ENCODE data around the gene HIVEP2.

HIVEP2 gene

DNA sequence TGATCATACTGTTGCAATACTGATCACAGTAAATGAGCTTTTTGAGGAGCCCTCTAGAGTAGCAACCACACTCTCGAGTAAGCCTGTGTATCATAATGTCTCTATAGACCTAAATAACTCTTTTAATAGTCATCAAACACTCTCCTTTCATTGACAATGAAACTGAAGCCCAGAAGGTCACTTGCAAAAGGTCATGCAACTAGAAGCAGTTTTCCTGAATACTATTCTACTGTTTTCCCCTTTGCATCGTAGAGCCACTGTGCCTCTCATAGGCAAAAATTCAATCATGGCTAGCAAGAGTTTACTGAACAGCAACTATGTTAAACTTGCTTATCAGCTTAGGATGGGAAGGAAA lies 105.3 kb downstream of the HIVEP2 start:
- no peak for DNase-seq (ENCODE audit: low spot score)

DNA sequence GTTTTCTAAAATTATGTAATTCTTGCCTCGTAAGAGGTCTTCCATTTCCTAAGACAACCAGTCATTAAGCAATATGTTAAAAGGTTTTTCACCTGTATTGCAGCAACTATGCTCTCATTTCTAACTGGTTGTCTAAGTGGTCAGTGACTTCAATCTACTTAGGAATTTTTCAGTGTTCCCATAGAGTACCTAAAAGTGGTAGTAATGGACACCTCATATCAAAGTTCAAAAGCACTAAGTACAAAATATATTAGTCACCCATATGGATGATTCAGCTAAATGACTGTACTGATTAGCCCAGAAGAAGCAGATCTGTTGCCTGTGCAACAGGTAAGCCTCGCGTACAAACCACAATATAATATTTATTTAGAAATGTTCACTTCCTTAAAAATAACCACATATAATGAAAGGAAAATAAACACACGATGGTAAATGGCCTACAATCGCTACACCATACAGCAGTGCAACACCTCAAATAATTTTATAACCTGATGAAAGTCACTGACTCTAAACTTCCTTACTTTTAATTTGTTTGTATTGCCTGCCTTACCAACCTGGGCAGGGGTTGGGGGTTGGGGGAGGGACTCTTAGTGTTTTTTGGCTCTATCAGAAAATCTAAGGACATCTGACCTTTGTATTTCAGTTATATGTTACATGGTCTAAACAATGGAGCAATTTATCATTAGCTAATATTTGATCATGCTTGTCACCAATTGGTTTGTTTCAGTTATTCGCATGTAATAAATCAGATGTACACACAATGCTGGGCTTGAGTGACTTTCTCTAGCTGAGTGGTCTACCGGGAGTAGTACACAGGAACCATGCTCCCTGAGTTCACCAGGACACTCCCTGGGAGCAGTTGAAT lies 105.9 kb downstream of the HIVEP2 start:
- DNase-seq (ENCODE audit: low spot score): no peak

DNA sequence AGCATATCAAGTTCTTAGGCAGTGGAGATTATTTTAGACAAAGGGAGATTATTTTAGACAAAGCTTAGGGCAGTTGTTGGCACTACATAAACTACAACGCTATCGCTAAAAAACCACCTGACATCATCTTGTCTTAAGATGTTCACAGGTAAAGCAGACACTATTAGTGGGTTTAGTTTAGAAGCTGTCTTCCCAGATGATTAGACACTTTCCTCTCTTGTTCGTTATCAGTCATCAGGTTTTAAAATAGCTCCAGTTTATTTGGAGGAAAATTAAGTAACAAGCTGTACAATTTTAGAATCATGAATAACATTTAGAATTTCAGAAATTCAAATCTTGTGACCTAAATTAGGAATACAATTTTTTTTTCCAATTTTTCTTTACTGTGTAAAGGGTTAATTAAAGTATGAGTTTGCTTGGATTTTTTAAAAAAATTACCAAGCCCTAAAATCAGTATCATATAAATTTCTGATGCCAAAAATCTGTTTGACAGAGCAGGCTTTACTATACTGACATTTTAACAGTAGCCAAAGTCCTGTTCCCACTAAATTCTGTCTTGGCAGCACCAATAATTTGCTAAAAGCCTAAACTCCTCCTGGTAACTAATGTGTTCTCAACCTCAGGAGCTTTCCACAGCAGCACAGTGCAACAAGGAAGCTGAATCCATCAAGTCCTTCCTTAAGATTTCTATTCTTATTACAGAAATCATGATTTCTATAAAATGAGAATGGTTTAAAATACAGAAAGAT lies 109.0 kb downstream of the HIVEP2 start:
- DNase-seq (ENCODE audit: low spot score): no peak

DNA sequence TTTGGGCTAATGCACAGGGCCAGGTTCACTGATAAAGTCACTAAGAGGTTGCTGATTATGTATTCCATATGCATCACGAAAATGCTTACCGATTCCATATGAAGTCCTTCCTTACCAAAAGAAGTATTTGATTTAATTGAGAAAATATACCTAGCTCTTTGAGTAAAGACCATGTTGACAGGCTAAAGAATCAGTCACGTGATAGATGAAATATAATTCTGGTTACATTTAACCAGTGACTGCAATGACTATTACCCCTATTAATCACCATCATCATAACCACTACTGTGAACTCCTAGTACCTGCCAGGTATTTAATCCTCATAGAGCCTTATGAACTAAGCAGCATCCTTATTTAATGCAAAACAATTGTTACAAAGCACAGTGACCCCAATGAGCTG lies 110.1 kb downstream of the HIVEP2 start:
- no peak for DNase-seq (ENCODE audit: low spot score)

DNA sequence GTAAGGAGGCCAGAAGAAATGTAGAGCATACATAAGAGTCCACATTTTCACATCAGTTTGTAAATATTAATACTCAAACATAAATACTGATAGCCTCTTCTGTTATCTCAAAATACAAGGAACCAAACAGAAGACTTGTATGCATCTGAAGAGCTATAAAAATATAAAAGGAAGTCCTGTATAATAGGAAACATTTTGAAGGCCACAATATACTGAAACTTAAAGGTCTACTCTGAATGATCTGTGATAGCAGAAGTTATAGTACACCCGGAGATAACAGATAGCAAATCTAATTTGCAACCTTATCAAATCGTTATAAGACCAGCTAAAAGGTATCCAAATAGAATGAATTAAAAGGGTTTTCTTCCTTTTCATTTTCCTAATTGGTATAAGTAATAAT lies 111.2 kb downstream of the HIVEP2 start:
- DNase-seq (ENCODE audit: low spot score): no peak

DNA sequence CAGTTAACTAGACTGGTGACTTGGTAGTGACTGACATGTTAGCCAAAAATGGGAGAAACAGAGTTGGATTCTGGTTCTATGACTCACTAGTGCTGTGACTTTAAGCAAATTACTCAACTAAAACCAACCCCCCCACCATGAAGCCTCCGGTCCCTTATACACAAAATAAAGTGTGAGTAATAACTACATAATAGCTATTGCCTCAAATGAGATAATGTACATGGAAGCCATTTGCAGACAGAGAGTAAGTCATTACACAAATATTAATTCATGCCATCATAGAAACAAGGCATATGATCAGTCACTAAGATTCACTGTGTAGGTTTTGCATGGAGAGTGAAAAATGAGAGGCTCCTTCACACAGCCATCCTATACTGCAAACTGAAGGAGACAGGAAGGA lies 111.9 kb downstream of the HIVEP2 start:
- no peak for DNase-seq (ENCODE audit: low spot score)

DNA sequence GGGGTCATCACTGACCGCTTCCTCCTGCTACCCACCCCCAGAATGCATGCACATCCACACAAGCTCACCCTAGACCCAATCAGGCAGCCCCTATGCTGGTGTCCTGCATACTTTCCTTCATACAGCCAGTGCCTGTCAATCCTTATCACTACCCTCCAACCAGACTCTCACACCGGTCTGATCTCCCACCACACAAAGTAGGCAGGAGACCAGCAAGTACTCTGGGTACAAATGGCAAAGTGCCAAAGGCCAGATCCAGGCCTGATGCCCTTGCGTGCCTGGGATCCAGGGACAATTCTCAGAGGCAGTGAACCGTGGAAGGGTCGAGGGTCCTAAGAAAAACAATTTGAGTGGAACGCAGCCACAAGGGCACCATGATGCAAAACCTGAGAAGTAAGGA lies 114.2 kb downstream of the HIVEP2 start:
- DNase-seq (ENCODE audit: low spot score): no peak

DNA sequence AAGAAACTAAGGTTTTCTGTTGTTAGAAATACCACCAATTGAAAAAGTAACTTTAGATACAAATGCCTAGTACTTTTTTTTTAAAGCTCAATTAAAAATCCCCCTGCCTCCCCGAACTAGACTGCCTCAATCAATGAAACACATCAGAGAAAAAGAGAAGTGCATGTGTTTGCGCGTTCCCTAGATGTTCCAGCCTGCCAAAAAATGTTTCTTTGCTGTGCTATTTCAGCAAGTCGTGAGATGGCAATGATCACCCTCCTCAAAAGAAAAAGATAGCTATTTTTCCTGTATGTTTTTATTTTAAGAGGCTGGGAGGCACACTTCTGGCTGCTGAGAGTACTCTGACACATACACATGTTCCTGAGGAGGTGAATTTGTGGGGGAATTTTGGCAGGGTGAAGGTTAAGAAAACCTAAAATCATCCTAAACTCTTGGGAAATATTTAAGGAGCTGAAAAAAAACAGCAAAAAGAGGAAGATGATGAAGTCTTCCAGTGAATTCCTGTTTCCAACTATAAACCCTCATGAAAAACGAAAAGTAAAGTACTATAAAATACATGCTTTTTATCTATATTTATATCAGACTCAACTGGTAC lies 114.8 kb downstream of the HIVEP2 start:
- no peak for DNase-seq (ENCODE audit: low spot score)

DNA sequence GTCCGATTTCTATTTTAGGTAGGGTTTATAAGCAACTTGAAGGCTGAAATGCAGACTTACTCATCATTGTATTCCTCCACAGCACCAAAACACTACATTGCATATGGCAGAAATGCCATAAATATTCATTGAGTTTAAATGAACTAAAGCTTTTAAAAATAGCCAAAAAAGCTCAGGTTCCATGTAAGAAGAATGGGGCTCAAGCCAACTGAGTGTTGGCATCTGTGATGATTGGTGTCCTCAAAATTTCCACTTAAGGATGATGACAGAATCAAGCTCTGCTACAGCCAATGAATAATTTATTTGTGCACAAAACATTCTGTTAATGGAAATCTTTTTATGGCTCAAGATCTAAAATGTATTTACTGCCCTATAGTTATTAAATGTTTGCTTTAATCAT lies 115.4 kb downstream of the HIVEP2 start:
- no peak for DNase-seq (ENCODE audit: low spot score)

DNA sequence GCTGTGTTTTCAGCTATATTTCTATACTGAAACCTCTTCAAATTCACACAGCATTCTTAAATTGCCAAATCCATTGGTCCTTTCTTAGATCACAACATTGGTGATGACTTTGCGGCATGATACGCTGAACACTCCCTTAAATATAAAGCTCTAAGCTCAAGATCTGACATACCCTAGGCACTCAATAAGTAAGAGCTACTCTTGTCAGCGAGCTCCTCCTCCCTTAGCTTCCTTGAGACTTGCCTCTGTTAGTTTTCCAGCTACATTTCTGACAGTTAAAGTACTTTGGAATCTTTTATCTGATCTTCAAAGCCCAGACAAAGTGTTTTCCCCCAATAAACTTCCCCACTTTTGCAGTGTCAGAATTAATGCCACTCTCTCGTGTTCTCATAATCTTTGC lies 117.0 kb downstream of the HIVEP2 start:
- no peak for DNase-seq (ENCODE audit: low spot score)

DNA sequence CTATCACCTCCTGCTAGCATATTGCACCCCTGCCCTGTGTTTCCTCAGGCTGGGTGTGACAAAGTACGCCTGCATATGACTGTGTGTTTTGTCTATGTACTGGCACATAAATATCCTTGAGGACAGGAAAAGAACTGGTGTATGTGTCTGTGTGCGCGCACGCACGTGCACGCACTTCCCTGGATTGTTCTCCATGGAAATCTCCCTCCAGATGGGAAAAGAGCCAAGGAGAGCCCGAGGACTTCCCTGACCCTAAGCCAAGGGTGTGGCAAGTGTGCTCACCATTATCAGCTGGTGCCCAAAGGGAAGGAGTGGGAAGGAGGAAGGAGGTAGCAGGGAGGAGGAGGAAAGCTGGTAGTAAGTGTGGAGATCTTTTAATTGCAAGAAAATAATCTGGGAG lies 117.6 kb downstream of the HIVEP2 start:
- DNase-seq (ENCODE audit: low spot score): no peak

DNA sequence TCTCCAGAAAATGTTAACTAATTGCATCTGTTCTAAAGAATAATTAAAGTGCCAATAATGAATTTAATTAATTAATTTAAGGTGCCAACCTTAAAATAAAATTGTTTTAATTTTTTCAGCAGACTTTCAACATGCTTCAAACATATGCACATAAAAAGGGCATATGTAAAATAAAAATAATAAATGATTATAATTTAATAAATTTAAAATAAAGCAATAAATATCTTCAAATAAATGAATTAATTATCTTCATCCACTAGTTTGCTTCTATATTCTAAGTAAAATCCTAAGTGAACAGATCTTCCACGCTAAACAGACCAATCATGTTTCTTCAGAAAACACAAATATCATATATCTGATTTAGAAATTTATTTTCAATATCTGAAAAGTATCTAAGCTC lies 119.2 kb downstream of the HIVEP2 start:
- DNase-seq (ENCODE audit: low spot score): no peak

DNA sequence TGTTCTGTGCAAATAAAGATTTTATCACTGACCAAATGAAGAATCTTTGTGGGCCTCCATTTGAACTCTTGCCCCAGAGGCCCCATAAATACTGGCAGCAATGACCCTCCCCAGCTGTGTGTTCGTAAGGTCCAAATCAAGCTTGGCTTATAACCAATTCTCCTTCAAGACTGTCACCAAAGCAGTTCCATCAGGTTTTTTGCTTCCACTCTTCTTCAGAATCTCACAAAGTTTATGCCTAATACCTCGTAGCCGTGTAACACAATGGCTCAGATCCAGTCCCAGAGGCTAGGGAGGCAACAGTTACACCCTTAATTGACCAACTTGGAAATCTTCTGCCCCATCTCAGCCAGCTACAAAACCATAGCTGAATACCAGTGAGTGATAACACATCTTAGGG lies 120.5 kb downstream of the HIVEP2 start:
- DNase-seq (ENCODE audit: low spot score): no peak

DNA sequence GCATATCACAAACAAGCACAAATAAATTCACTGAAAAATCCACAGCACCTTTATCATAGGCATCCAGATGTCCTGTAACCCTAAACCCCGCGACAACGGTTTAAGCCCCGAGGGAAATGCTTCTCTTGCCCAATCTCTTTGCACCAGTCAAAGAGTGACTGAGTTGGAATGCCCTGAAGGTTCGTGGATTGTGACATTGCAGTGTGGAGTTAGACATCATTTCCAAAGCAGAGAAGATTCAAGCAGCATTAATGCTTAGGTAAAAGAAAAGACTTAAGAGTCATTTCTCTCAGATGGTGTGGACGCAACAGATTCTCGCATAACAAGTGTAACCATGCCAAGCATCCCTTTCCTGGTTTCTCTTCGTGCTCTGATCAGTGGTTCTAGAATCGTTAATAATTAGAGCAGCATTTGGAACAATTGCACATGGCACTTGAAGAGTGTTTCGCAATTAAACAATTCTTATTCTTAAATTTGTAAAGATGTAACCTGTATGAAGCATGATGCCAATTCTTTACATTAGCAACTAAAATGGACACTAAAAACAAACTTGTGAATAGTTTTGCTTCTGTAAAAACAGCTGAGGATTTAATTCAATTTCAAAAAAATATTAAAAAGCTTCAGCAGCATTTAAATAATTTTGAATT lies 121.6 kb downstream of the HIVEP2 start:
- DNase-seq (ENCODE audit: low spot score): no peak

DNA sequence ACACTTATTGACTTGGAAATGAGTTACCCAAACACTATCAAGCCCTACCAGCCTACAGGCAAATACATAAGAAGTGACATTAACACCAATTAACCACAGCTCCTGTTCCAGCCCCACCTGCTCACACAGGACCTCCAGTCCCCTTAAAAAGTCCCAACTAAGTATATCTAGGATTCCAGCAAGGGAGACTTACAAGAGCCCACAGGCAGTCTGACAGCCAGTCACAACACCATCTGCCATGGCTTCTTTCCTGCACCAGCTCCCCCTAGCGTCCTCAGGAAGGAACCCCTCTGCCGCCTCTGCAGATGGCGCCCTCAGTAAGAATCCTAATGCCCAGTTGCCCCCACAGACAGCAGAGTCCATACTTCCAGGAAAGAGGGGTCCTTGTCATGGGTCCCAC lies 122.1 kb downstream of the HIVEP2 start:
- DNase-seq (ENCODE audit: low spot score): no peak

DNA sequence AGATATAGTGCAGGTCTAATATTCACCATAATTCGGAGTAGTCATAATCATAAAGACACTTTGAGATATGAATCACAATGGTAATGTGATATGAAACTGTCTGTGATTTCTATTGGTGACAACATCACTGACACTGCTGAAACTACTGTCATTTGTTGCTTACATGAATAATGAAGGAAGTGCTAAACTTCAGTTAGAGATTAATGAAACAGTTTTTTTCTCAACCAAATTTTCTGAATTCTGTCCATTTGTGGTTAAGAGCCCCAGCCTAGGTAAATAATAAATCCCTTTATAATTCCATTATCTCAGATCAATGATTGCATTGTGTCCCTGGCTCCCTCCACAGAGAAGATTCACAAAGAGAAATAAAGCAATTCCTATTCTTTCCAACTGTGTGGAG lies 122.6 kb downstream of the HIVEP2 start:
- DNase-seq (ENCODE audit: low spot score): peak; percentile 76

DNA sequence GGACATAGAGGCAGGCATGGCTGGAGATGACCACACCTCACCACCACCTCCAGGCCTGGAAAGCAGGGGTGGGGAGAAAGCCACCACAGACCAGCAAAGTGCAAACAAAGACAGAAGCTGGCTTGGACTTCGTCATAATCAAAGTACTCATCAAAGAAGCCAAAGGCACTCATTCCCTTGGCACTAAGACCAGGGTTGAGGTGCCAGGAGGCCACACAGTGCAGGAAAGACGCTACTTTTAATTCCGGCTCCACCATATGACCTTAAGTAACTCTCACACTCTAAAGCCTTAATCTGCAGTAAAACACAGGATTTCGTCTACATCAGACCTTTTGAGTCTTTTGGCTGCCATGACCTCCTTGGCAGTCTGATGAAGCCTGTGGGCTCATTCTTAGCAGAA lies 123.1 kb downstream of the HIVEP2 start:
- DNase-seq (ENCODE audit: low spot score): no peak

DNA sequence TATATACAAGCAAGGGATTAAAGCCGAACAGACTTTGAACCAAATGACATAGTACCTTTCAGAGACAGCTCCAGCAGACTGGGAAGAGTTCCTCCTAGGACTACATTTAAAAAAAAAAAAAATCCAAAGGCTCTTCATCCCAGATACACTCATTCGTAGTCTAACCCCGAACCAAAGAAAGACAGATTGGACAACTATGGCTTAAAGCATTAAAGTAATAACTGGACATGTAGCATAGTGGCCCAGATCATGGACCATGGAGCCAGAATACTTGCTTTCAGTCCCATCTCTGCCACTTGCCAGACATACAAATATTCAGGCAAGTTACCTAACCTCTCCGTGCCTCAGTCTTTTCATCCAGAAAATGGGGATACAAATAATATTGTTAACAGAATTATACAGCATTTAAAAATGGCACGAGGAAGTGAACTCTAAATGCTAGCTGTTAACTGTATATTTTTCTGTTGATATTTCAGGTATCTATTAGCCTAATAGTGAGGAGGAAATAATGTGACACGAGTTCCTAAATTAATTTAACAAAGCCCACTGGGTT lies 123.7 kb downstream of the HIVEP2 start:
- DNase-seq (ENCODE audit: low spot score): no peak

DNA sequence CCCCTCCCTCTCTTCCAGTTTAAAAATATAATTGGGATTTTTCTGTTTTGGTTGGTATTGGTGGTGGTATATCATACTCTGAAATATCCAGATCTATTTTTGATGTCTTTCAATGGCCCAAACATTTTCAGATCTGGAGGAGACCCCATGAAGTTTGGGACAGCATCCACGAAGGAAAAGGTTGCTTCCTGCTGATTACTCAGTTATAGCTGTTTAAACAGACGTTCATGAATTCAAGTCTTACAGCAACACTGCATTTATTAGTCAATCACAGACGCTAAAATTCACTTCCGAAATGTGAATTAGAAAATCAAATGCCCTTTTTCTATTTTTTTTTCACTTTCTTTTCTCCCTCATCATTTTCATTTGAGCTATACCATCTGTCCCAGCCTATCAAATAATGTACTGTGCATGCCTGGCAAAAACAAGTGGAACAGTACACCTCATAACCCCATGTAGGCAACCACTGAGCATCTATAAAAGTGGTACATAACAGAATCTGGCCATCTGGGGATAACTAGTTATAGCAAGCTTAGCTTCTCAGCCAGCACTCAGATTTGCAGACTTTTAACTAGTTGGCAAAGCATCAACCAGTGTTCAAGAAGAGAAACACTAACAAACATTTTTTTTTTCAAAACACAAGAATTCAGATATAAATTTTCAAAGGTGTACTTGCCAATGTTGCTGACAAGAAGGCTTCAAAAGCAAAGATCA lies 124.5 kb downstream of the HIVEP2 start:
- DNase-seq (ENCODE audit: low spot score): no peak

DNA sequence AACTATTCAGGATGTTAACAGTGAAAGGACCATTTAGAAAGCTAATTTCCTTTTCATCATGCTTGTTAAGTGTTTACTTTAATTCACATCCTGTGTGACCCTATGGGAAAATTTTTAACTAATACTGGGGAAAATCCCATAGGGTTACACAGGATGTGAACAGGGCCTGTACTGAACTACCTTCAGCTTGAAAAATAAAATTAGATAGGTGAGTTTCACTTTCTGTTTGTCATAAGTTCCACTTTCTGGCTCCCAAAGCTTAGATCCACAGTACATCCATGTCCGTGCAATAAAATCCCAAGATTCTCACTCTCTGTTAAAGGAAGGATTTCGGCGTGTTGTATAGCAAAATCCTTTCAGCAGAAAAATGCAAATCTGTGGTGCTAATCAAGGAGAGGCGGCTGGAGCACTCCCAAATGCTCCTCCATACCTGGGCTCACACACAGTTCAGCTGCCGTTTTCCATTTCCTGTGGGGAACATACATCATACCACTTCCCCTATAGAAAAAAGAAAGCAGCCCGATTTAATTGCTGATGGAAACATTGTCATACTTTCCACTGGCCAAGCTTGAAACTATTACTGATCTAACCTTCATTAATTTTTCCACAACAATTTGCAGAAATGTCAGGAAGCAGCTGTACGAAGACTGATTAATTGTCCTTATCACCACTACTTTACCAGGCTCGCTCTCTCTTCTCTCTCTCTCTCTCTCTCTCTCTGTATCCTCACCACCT lies 125.2 kb downstream of the HIVEP2 start:
- peak; percentile 62 for DNase-seq (ENCODE audit: low spot score)

DNA sequence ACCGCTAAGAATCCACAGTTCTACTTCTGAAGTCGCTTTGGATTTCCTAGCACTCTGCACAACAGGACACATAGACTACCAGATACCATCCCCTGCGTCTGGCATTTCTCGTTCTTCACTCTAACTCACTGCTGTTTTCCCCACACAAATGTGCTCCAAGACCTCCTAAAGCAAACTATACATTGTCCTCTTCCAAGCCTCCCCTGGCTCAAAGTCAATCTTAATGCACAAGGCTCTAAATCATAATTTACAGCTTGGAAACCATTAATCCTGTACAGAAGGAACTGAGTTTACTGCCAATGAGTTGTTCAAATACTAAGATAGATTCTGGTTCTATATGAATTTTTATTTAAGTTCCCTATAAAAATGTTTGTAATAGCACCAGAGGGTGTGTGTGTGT lies 128.5 kb downstream of the HIVEP2 start:
- no peak for DNase-seq (ENCODE audit: low spot score)
